Right lung (tissue), 5 donors: ENCODE measurements around the gene RPL22L1. TPM values are rescaled to one million over a fixed set of nuclear protein-coding genes. Genes with fewer than 3 reads are reported as not detected.
"Not testable (repeated sequence)": the region's sequence is repeated elsewhere in the genome, so short reads cannot be mapped to it uniquely, and the experiment has no call there.

ENCODE experiments used
- DNase-seq, 2 donors: peaks; one replicate each; pipeline ENCODE4 v3.0.0-alpha.2; 2013
- polyA plus RNA-seq, 5 donors: library from polyadenylated mRNA; unstranded; fragments of 120-200 nt; gene quantifications; one replicate each; pipeline versions ENCODE4 v1.2.1 to v1.2.3, GENCODE V29; 2013; ENCODE audit warnings: inconsistent platforms in 1 of 5, low replicate concordance in 1 of 5; ENCODE audit not compliant: insufficient read length in 5 of 5, insufficient read depth in 1 of 5

The RPL22L1 gene
- polyA plus RNA-seq, 5 donors: 65.4 to 76.3 (median 68.5) TPM

DNA sequence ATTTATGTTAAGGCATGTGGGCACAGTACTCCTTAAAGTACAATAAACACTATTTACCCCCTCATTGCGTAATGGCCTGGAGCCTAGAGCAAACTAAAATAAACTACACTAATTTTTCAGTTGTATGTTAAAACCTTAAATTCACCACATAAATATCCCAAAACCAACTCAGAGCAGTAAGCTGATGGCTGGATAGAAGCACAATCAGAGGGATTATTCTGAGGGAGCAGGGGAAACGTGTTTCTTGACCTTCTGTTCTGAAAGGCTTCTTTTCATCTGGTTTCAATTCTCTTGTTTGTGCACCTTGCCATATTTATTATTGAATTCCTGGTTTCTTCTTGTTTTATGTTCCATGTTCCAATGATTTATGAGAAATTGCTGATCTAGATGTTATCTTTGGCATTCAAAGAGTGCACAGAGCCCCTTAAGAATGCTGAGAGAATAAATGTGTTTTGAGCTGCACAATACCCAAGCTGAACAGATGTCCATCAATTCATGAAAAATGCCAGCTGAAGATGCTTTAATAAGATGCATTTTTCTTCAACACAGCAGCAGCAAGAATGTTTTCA is 29.6 kb downstream of the RPL22L1 start:
- no peak for DNase-seq

DNA sequence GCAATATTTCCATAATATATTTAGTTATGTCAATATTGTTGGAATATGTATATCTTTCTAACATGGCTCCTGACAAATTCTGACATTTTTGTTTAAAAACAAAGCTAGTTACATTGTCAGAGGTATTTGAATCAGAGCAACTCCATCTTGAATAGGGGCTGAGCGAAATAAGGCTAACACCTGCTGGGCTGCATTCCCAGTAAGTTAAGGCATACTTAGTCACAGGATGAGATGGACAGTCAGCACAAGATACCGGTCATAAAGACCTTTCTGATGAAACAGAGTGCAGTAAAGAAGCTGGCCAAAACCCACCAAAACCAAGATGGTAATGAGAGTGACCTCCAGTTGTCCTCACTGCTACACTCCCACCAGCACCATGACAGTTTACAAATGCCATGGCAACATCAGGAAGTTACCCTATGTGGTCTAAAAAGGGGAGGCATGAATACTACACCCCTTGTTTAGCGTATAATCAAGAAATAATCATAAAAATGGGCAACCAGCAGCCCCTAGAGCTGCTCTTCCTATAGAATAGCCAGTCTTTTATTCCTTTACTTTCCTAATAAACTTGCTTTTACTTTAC is 30.4 kb downstream of the RPL22L1 start:
- DNase-seq: no peak

- DNase-seq: no peak
Measured at GRCh38 chr3:170836491-170836890, 33.5 kb downstream of the RPL22L1 start.

GRCh38 chr3:170835336-170835735 is 34.7 kb downstream of the RPL22L1 start:
- no peak for DNase-seq

- DNase-seq: no peak
Measured at GRCh38 chr3:170830580-170830979, 39.4 kb downstream of the RPL22L1 start.

GRCh38 chr3:170829546-170830272 is 40.3 kb downstream of the RPL22L1 start:
- DNase-seq: no peak

DNA sequence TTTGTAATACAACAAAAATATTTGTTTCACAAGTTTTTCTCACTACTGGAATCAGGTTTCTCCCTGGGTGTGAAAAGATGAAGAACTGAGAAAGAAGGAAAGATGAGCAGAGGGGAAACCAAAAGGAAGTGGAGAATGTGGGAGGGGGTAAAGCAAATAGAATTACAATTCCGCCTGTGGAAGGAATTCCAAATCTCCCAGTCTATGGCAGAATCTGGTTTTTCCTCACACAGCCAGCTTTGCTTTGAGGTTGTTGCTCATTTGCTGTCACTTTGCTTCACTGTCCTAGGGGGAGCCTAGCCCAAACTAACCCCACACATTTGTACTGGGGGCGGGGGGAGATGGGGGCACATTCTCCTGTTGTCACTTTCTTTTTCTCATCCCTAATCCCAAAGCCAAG is 43.9 kb downstream of the RPL22L1 start:
- DNase-seq: no peak

GRCh38 chr3:170823562-170823961 is 46.4 kb downstream of the RPL22L1 start:
- DNase-seq: not testable (repeated sequence)

DNA sequence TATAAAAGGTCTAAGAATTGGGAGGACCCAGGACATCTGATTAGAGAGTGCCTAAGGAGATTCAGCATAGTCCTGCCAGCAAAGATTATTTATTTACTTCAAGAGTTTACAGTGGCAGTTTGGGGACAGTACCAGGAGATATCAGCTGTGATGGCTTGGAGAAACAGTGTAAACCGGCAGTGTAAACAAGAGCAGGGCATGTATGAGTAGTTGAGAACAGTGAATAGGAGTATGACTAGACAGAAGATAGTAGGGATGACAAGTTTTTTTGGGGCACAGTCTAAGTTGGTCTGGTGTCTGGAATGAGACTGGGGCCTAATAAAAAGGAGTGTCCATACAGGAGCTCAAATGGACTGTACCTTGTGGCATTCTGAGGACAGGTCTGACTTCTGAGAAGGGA is 51.7 kb downstream of the RPL22L1 start:
- DNase-seq: not testable (repeated sequence)

GRCh38 chr3:170817471-170817870 is 52.5 kb downstream of the RPL22L1 start:
- DNase-seq: not testable (repeated sequence)

- no peak for DNase-seq
Measured at GRCh38 chr3:170816841-170817240, 53.2 kb downstream of the RPL22L1 start.

GRCh38 chr3:170816341-170816740 is 53.7 kb downstream of the RPL22L1 start:
- DNase-seq: no peak

DNA sequence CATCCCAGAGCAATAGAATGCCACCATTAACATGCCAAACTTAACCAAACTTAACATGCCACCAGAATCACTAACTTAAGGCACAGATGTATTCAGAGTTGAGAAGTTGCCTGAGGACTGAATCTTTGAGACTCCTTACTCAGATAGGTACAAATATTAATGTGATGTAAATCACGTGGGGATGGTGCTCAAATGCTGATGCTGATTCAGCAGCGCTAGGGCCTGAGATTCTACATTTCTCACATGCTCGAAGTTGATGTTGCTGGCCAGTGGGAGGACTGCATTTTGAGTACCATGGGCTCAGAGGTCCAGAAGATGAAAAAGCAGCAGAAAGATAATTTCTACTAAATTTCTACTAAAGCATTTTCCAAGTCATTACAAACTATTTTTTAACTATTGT is 54.1 kb downstream of the RPL22L1 start:
- no peak for DNase-seq

DNA sequence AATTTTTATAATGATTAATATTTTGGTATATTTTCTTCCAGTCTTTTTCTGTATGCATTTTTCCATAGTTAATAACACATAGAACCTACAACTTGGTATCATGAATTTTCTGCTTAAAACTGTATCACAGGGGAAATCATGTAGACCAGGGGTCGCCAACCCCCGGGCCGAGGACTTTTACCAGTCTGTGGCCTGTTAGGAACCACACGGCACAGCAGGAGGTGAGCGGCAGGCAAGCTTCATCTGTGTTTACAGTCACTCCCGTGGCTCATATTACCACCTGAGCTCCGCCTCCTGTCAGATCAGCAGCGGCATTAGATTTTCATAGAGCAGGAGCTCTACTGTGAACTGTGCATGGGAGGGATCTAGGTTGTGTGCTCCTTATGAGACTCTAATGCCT is 54.7 kb downstream of the RPL22L1 start:
- DNase-seq: no peak

Other genes with a start within 250 kb of the RPL22L1 start
- 1 to 10 TPM; 4.2 to 7.3 (median 4.5) TPM for gene EIF5A2, start 38.4 kb upstream of the RPL22L1 start, polyA plus RNA-seq
- gene SLC2A2, start 156.5 kb upstream of the RPL22L1 start, polyA plus RNA-seq: 1 to 10 TPM in 1 of 5 donors, not detected in 4; 2.2 TPM